Heart left ventricle (tissue), 16 donors: ENCODE measurements around the gene CCDC127. TPM values are rescaled to one million over a fixed set of nuclear protein-coding genes. Genes with fewer than 3 reads are reported as not detected.

Source experiments
- ATAC-seq, 4 donors: fragments of 200-7000 bp; cut with Tn5 transposase; one replicate each; pipeline ENCODE4 v1.9.1; 2020 to 2022; ENCODE audit warnings: moderate library complexity in 4 of 4, mild to moderate bottlenecking in 3 of 4, moderate number of reproducible peaks in 1 of 4
- DNase-seq, 5 donors: peaks; one replicate each; pipeline ENCODE4 v3.0.0-alpha.2; 2020
- H3K27ac ChIP-seq, 12 donors: fragments of 200-600 bp; sonication (generic) in 4 of 12; one replicate each; pipeline versions ENCODE4 v1.5.0 to v1.8.0; 2016 to 2022; ENCODE audit warnings: mild to moderate bottlenecking in 2 of 12
- H3K27me3 ChIP-seq, 9 donors: fragments of 200-600 bp; sonication (generic) in 2 of 9; one replicate each; pipeline versions ENCODE4 v1.5.1 to v1.8.0; 2016 to 2022; ENCODE audit warnings: mild to moderate bottlenecking in 3 of 9
- H3K36me3 ChIP-seq, 9 donors: fragments of 200-600 bp; sonication (generic) in 2 of 9; one replicate each; pipeline versions ENCODE4 v1.5.0 to v1.8.0; 2018 to 2022; ENCODE audit warnings: mild to moderate bottlenecking in 2 of 9
- H3K4me1 ChIP-seq, 12 donors: fragments of 200-600 bp; sonication (generic) in 4 of 12; one replicate each; pipeline versions ENCODE4 v1.5.0 to v1.8.0; 2016 to 2022; ENCODE audit warnings: mild to moderate bottlenecking in 3 of 12
- H3K4me3 ChIP-seq, 12 donors: fragments of 200-600 bp; sonication (generic) in 4 of 12; one replicate each; pipeline versions ENCODE4 v1.5.0 to v1.8.0; 2017 to 2022; ENCODE audit warnings: mild to moderate bottlenecking in 9 of 12, moderate library complexity in 4 of 12
- H3K9me3 ChIP-seq, 12 donors: fragments of 200-600 bp; sonication (generic) in 4 of 12; one replicate each; pipeline versions ENCODE4 v1.5.0 to v1.8.0; 2016 to 2022; ENCODE audit warnings: mild to moderate bottlenecking in 1 of 12
- POLR2A ChIP-seq, 2 donors: fragments of 450-650 bp; IDR thresholded peaks; one replicate each; pipeline ENCODE4 v1.6.1; 2017; ENCODE audit warnings: antibody characterized with exemption in 2 of 2, mild to moderate bottlenecking in 2 of 2, moderate library complexity in 2 of 2
- WGBS, 4 donors: extraction: QIAGEN DNeasy Blood & Tissue Kit in 2 of 4; methylation state at CpG; one replicate each; pipeline versions ENCODE4 v1.1.5 to v1.1.7; 2013 to 2018; 5-methylcytosine and 5-hydroxymethylcytosine counted together
- intact Hi-C, 10 donors: fragments of 100-400 bp; cut with DNase I; formaldehyde crosslinking; loops; one replicate each; pipeline versions ENCODE4 v1.11.1 to v1.14.2; 2022
- polyA plus RNA-seq, 2 donors: library from polyadenylated mRNA; stranded (reverse); fragments of 200-250 nt; gene quantifications; one replicate each; pipeline ENCODE4 v1.2.3, GENCODE V29; 2013
- total RNA-seq, 9 donors: library from RNA; depleted of rRNA in 2 of 9; stranded (reverse); fragments of >200 nt in 2 of 9; fragmentation: NEBNext Ultra II Directional in 3 of 9; extraction: Animal tissue kit (Norgen Biotek cat#: 25700) in 3 of 9; gene quantifications; one replicate each; pipeline versions ENCODE4 v1.1.0 to v1.2.4, GENCODE V29; 2016 to 2023
- TF ChIP-seq, protein P1 (sequence below), 12 donors: fragments of 200-600 bp; sonication (generic) in 4 of 12; IDR thresholded peaks; one replicate each; pipeline versions ENCODE4 v1.5.0 to v1.8.0; 2018 to 2022; ENCODE audit warnings: antibody characterized with exemption in 12 of 12, mild to moderate bottlenecking in 5 of 12
- donor health status: ischemic (EF 13 %, LVEDD 7.1; RV severe dilation, severe dysfunction).
- donor health status: healthy with polysubstance abuse.
- donor health status: DM: no; HTN: yes; CAD: no.
- donor health status: DM: no; HTN: no; CAD: no.
- donor health status: ischemic (EF 25% LVEDD 6.9; RV normal size, moderate dysfunction).
- donor health status: ischemic (EF 25% LVEDD 5.7; RV mildly dilated, moderate dysfunction).
- donor health status: healthy.
- donor health status: DM: yes; HTN: yes; CAD: no.
- donor health status: ischemic (EF 35%, LVEDD 5.7; RV mildly dilated, moderate dysfunction).
- donor health status: nonischemic (EF 11% LVEDD 7.7; RV severe dilation, severe dysfunction).
- donor health status: DM: yes; HTN: yes; CAD: no.
- donor health status: PGD.
- donor health status: ischemic (EF 29% LVEDD 5.4; RV normal size, mild dysfunction).
- donor health status: nonischemic (EF 23%, LVEDD 6.1; RV moderate dilation, normal function).

The CCDC127 gene
- total and polyA plus RNA-seq, 11 donors, result 4.8 to 10.3 (median 7.5) TPM

DNA sequence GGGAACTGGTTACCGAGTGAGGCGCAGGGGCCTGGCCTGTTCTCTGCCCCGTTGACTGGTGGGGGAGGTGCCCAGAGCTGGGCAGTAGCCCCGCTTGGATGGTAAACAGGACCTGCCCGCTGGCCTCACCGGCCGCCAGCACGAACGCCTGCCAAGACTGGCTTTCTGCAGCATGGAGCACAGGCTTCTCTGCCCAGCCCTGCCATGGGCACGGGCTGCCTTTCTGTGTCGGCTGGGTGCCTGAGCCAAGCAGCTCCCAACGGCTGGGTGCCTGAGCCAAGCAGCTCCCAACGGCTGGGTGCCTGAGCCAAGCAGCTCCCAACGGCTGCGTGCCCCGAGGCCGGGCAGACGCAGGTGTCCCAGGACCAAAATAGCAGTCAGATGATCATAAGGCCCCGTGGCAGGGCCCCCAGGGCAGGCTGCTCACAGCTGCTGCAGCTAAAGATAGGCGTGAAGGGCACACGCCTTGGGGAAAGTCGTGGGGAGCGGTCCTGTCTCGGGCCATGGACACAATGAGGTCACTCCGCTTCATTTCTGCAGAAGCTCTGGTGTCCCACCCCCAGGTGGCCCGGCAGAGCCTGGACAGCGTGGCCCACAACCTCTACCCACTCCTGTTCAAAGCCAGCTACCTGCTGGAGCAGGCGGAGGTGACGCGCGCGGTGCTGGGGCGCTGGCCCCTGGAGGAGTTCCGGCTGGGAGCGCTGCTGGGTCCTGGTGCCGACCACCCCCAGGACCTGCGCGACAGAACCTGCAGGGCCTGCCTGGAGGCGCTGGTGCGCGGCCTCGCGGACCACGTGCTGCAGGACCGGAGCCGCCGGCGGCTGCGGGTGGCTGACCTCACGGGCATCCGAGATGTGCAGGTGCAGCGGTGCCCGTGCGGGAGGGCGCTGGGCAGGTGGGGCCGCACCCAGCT, 26.7 kb downstream of the CCDC127 start, which contains the start of gene LRRC14B:
LRRC14B (plus strand) TSS at position 460 of the 913 bp plus-strand sequence; CDS start at position 504, 44 bp downstream.
- 10 to 21% (median 18%) methylated on average over 17 to 56 of the region's 56 CpGs for WGBS, 4 donors
- Histone ChIP-seq H3K36me3 (peaks cover 0 to 15% (median 0%) of the 10 kb centered on the region in 9 donors), H3K4me1 (peaks cover 0 to 62% (median 27%) of the 10 kb centered on the region in 12 donors), H3K9me3 (no peaks in the 10 kb centered on the region), H3K27me3 (peaks cover 0 to 12% (median 0%) of the 10 kb centered on the region in 9 donors), H3K27ac (peak within 1 kb of the TSS; percentile 76 to 97 (median 92)), H3K4me3 (peak within 1 kb of the TSS in 11 of 12 donors; percentile 3 to 55 (median 44))
- DNase-seq (peak; percentile 79 to 92 (median 85)), ATAC-seq (peak; percentile 73 to 78 (median 78))
- intact Hi-C loops, result loop anchor here in 2 of 10 donors (1.0 to 2.0 kb wide), 2 partner anchors 27 to 28 kb away; partner anchors contain the start of genes CCDC127 (in 2 of the 2) and SDHA (in 2 of the 2)
- TF ChIP-seq POLR2A (IDR thresholded peaks at IDR 0.05), result peak in 1 of 2 donors; percentile 57
- TF ChIP-seq, protein P1, sequence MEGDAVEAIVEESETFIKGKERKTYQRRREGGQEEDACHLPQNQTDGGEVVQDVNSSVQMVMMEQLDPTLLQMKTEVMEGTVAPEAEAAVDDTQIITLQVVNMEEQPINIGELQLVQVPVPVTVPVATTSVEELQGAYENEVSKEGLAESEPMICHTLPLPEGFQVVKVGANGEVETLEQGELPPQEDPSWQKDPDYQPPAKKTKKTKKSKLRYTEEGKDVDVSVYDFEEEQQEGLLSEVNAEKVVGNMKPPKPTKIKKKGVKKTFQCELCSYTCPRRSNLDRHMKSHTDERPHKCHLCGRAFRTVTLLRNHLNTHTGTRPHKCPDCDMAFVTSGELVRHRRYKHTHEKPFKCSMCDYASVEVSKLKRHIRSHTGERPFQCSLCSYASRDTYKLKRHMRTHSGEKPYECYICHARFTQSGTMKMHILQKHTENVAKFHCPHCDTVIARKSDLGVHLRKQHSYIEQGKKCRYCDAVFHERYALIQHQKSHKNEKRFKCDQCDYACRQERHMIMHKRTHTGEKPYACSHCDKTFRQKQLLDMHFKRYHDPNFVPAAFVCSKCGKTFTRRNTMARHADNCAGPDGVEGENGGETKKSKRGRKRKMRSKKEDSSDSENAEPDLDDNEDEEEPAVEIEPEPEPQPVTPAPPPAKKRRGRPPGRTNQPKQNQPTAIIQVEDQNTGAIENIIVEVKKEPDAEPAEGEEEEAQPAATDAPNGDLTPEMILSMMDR (IDR thresholded peaks at IDR 0.05), result peak in 1 of 12 donors; percentile 3

DNA sequence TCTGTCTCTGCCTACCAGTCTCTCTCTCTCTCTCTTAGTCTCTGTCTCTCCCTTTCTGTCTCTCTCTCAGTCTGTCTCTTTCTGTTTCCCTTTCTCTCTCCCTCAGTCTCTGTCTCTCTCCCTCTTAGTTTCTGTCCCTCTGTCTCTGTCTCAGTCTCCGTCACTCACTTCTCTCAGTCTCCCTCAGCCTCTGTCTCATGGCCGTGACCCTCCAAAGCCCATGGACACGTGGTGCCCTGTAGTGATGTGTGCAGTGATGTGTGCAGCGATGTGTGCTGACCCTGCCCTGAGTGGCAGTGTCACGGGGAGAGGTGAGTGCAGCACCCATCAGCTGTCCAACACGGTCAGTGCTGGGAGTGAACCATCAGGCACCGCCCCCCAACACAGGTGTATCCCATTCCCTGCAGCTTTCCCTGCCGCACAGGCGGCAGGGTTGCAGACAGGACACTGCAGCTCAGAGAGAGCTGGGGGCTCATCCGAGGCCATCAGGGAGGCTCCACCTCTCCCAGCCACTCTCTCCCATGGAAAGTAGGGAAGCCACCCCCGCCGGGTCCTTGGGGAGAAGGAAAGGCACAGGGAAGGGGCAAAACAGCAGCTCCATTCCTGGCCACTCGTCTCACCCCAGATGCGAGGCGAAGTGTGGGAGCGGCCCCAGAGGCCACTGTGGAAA, 27.5 kb downstream of the CCDC127 start:
- intact Hi-C loops, result loop anchor here in 2 of 10 donors (1.0 to 2.0 kb wide), 2 partner anchors 28 kb away; partner anchors contain the start of genes CCDC127 (in 2 of the 2) and SDHA (in 2 of the 2)
- peaks cover 0 to 55% (median 24%) of the 10 kb centered on the region in 12 donors for H3K4me1 ChIP-seq
- no peaks in the 10 kb centered on the region for H3K9me3 ChIP-seq
- peak overlapping the region; percentile 71 to 97 (median 92) for H3K27ac ChIP-seq
- DNase-seq, result no peak
- TF ChIP-seq, protein P1 (IDR thresholded peaks at IDR 0.05), result no peak
- TF ChIP-seq POLR2A (IDR thresholded peaks at IDR 0.05), result no peak
- H3K27me3 ChIP-seq, result peaks cover 0 to 12% (median 0%) of the 10 kb centered on the region in 9 donors
- WGBS, 4 donors, result 34 to 43% (median 35%) methylated on average over 15 to 16 of the region's 16 CpGs
- peaks cover 0 to 7% (median 0%) of the 10 kb centered on the region in 9 donors for H3K36me3 ChIP-seq
- ATAC-seq, result peak in 3 of 4 donors; percentile 0 to 12 (median 1)
- peak overlapping the region in 7 of 12 donors; percentile 14 to 55 (median 34) for H3K4me3 ChIP-seq

DNA sequence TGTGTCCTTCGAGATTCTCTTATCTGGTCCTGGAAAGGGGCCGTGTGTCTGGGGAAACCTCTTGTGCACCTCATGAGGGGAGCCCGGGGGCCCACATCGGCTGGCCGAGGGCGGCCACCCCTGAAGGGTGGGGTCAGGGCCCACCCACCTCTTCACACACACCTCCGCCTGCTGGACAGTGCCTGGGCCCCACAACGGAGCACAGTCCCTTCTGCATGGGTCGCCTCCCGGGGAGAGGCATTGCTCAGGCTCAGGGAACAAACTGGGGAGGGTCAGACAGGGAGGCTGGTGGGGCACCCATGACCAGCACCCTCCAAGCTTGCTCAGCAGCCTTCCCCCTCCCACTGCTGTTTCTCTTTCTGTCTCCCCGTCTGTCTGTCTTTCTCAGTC, 28.0 kb downstream of the CCDC127 start:
- peaks cover 0 to 4% (median 0%) of the 10 kb centered on the region in 9 donors for H3K36me3 ChIP-seq
- ATAC-seq, result no peak
- peak overlapping the region; percentile 40 to 97 (median 92) for H3K27ac ChIP-seq
- no peaks in the 10 kb centered on the region for H3K9me3 ChIP-seq
- H3K4me1 ChIP-seq, result peaks cover 0 to 50% (median 23%) of the 10 kb centered on the region in 12 donors
- intact Hi-C loops, result loop anchor here in 3 of 10 donors (1.0 to 2.0 kb wide), 2 partner anchors 29 to 31 kb away; partner anchors contain the start of genes CCDC127 (in 2 of the 3) and SDHA (in 2 of the 3)
- TF ChIP-seq, protein P1 (IDR thresholded peaks at IDR 0.05), result no peak
- no peak for TF ChIP-seq POLR2A (IDR thresholded peaks at IDR 0.05)
- WGBS, 4 donors, result 35 to 45% (median 43%) methylated on average over 11 of the region's 11 CpGs
- no peak overlapping the region for H3K4me3 ChIP-seq
- H3K27me3 ChIP-seq, result peaks cover 0 to 12% (median 0%) of the 10 kb centered on the region in 9 donors
- no peak for DNase-seq
